GM04504 (cell line): Measurements from ENCODE around the gene LRRC8C.

ENCODE experiments used
- DNase-seq: peaks from one replicate; pipeline ENCODE4 v3.0.0-alpha.2; 2012; ENCODE audit warnings: low read depth

The LRRC8C gene

DNA sequence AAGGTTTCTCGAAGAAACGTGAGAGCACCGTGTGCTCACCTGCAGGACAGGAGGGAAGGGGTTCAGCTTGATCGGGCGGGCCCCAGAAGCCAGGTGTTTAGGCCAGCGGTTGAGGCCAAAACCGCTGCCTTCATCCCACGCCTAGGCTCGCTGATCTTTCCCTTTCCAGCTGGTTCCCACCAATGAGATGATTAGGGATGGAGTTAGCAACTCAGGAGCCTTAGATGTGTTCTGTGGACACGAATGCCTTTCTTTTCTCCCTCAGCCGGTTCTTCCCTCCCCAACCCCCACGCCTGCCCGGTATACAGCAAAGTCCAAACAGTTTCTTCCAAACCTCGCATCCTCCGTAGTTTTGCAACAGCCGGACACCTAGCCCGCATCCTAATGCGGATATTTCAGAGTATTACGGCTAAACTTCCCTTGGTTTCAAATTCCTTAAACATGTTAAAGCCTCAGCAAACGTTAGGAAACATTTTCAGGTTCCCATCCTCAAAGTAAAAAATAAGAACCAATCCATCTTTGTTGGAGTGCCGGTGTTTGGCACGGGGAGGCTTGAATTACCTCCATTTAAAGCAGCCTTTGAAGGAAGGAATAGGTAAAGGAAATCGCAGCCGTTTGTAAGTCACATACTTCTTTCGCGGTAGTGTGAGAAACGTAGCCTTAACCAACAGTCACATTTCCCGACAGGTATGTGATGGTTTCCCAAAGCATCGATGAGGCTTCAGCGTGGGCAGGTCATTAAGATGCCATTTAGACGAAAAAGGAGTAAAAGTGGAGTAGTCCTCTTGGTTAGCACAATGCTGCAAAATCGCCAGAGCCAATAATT lies 1.1 kb downstream of the LRRC8C start:
- DNase-seq = no peak

DNA sequence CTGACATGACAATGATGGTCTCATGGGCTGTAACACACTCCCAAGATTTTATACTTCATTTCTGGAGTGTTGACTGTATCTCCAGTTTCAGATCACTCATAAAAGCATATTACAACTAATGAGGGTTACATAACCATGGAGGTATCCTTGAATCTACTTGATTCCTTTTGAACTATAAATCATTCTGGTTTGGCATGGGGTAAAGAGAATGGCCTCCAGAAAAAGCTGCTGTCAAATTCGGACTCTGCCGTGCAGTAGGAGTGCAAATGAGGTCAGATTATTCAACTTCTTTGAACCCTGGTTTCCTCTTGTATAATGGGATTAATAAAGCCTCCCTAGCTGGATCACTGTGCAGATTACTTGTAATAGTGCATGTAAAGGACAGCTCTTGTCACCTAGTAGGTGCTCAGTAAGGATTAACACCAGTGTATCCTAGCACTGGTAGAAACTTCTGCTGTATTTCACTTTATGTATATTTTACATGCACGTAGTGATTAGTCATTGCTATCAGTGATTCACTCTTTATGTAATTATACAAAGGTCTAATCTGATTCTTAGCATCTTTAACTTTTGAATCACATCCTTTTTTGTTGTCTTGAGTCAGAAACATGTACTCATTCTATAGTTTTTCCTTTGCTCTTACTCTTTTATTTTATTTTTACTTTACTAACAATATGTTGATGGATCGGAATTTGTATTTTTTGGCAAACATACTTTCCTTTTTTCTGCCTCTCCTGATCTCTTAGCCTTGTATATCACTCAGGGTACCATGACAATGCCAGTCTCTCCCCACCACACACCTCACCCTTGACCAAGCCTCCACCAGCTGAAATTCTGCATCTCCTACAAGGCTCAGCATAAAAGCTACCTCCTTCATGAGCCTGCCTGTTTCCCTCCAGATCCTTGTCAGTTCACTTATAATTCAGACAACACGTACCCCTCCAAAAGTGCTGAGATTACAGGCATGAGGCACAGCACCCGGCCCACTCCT lies 3.2 kb downstream of the LRRC8C start:
- DNase-seq = no peak

DNA sequence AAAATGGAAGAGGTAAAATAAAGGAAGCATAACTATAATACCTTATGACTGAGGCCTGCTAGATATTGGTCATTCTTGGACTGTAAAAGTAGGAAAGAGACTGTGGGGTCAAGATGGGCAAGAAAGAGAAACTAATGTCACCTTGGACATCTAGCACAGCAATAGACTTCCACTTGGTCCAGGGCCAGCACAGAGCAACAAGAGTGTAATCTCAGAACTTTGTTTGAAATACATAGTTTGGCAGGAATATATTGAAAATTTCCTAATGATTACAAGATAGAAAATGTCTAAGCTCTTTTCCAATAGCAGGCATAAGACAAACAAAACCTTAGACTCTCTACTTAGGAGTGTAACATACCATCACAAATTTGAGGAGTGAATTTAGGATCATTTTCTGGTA lies 4.6 kb downstream of the LRRC8C start:
- DNase-seq = no peak

DNA sequence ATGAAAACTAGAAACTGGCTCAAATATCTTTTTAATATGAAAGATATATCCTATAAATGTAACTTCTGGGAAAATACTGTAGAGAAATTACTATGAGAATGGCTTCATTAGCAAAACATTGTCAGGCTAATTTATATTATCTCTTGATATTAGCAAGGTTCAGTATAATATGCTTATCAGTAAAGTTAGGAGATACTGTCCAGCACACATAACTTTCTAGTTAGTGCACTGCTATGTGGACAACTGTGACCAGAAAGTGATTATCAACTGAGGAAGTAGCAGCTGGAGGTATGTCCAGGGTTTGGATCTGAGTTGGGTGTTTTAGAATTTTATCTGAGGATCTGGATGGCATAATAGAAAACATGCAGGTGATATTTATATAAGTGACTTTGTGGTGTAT lies 7.5 kb downstream of the LRRC8C start:
- no peak for DNase-seq

DNA sequence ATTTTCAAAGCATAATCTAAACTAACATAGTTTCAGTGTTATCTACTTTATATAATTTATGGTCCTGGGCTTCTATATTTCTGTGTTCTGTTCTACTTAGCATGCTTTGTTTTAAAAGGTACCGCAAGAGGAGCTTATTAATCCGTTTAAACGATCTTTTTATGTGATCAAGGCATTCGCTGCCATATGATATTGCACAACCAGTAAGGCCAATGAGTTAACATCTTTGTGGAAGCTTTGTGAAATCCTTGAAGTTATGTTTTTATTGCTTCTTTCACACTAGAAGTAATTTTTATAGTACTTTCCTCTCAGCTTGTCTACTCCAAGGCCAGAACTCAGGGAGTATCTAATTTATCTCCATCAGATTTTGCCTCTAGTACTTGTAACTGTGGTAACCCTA lies 8.9 kb downstream of the LRRC8C start:
- no peak for DNase-seq

DNA sequence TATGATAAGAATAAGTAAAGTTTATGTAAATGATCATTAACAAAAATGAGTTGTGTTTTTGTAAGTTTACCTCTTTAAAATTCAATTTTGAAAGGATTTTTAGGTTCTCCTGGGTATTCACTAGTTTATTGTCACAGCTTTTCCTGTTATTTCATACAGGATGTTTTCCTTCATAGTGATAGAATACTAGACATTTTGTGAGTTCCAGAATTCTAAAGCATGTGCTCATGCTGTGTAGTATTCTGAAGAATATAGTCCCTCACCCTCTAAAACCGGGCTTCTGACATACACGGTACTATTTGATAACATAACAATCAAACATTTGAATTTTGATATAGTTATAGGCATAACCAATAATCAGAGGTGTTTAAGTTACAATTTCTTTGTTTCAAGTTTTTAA lies 10.7 kb downstream of the LRRC8C start:
- no peak for DNase-seq

DNA sequence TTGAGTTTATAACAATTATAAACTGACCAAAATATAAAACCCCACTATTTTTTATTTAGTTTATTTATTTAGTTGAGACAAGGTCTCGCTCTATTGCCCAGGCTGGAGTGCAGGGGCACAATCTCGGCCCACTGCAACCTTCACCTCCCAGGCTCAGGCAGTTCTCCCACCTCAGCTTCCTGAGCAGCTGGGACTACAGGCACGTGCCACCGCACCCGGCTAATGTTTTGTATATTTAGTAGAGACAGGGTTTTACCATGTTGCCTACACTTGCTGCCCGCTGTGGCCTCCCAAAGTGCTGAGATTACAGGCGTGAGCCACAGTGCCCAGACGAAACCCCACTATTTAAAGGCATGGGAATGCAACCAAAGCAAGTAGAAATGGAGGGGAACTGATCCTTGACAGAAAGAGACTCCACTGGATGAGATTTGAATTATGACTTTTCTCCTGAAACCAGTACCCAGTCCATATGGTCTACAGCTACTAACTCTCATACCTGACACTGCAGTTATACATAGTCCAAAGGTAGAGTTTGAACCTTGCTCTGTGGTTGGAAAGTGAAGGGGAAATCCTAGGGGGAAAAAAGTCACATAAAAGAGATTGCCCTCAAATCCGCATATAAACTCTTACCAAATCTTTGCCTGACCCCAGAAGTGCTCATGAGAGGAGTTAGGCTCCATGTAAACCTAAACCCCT lies 11.3 kb downstream of the LRRC8C start:
- DNase-seq = no peak

DNA sequence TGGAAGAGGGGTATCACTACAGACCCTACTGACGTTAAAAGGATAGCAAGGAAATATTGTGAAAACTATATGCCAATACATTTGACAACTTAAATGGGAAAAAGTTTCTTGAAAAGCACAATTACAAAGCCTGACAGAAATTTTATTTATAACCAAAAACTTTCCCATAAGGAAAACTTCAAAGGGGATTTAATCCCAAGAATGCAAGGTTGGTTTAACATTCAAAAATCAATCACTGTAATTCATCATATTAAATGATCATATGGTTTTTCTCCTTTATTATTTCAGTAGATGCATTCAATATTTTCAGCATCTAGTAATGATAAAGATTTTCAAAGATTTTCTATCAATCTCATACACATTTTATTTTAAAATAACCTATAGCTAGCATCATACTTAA lies 13.3 kb downstream of the LRRC8C start:
- no peak for DNase-seq

DNA sequence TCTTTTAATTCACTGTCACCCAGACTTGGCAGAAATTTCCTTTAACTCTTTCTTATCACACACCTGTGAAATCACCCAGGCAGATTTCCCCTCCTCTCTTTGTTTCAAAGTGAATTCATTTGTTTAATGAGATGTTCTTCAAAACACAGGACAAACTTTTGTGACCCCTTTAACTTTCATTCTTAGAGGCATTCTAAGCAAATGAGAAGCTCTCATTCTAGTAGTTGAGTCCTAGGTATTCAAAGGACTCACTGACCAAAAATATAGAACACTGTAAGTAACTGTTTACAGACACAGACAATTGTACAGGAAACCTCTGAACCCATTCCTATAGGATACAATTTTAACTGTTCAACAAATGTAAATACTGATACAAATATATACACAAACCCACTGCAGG lies 16.9 kb downstream of the LRRC8C start:
- no peak for DNase-seq

DNA sequence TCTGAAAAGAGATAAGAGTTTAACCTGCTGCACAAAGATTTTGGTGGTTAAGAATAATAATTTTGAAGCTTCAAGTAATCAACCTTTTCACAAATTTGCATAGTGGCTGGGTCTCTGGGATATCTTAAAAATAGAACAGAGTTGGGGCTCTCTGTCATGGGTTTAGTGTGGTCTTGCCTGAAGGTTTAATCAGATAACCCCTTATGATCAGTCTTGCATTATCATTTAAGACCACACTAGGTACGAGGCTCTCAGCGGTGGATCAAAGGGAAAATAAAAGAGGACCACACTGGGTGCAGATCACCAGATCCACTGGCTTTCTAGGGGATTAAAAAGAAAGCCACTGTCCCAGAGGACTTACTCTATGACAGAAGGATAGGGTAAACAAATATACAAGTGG lies 19.5 kb downstream of the LRRC8C start:
- DNase-seq = no peak

DNA sequence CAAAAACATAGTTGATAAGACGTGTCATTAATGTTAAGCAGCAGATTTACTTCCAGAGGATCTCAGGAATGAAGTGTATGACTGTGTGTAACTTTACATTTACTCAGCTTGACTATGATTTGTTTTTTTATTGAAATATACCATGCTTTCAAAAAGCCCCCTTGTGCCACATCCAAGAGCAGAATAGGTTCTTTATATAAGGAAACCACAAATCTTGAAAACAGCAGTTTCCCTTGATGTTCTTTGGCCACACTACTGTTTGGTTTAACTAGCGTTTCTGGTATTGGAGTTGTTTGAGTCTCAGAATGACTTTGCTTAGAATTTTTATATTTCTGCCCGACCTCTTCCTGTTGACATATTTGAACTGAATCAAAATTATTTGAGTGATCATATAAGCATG lies 25.0 kb downstream of the LRRC8C start:
- no peak for DNase-seq

DNA sequence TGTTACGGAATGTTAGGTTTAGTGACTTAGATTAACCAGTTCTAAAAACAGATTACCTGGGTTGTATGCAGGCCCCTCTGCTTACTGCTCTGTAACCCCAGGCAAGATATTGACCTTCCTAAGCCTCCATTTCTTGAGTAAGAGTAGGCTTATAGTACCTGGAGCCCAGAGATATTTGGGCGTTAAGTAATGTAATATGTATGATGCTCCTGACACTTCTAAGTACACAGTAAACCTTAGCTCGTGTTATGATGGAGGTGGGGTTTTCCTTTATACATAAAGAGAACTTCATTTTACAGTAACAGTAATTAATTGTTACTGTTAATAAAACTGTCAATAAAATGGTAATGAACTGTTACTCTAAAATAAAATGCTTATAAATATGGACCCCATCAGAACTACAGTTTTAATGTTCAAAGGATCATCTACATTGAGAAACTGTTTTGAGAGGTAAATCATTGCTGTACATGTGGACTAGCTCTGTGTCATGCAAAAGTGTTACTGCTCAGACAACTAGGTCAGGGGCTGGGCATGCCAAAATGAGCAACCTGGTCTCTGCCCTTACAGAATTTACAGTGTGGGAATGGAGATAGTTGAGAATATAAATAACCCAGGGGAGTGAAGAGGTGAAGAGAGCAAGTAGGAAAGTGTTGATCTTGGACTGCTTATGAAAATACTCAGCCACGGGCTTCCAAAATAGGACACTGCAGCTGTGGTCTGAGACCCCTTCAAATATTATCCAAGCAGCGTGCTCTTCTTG lies 26.6 kb downstream of the LRRC8C start:
- no peak for DNase-seq

DNA sequence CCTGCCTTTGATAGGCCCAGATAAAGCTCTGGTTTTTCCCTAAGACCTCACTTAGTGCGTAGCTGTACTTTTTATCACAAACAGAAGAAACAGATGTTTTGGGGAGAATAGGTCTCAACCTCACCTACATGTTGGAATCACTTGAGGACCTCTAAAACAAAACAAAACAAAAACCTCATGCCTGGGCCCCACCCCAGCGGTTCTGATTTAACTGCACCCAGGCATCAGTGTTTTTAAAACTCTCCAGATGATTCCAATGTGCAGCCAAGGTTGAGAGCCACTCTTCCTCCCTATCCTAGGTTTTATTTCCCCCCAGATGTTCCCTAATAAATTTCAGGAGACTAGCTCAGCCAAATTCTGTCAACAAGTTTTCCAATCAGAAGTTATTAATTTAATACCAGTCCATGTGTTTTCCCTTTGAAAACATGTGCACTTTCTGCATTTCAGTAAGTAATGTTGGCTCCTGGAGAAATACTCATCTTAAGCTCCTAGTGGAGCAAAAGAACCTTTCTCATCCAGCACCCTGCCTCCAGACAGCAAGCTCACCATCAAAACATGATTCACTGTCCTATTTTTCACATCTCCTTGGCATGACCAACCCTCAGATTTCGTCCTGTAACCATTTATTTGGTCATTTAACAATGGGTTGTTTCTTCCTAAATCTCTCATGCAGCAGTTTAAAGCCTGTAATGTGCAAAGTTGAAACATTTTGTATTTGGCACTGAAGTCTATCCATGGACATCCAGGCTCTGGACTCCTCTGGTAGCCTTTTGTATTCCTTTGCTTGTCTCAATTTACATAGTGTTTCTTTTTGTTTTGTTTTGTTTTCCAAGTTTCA lies 27.5 kb downstream of the LRRC8C start:
- DNase-seq = peak; percentile 30

DNA sequence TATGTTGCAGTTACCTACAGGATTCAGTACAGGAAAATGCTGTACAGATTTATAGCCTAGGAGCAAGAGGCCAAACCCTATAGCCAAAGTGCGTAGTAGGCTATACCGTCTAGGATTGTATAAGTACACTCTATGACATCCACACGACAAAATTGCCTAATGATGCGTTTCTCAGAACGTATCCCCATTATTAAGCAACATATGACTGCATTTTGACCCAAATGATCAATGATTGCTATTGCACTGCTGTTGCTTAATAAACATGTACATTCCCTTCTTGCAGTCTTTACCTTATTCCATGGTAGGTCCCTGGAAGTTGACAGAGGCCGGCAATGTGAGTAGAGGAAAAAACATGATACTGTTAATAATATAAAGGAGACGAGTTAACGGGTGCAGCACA lies 33.0 kb downstream of the LRRC8C start:
- no peak for DNase-seq

DNA sequence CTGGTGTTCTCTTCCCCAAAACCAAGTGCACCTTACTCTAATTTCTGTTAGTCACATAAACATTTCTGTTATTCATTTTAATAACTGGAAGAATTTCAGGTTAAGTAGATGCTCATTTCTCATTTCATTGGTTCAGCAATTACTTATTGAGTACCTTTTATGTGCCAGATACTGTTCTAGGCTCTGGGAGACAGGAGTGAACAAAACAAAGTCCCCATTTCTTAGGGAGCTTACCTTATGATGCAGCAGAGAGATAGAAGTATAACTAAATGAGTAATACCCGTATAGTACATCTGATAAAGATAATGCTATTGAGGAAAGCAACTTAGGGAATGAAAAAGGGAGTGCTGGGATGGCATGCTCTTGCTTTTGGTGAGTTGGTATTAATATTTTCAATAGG lies 33.7 kb downstream of the LRRC8C start:
- DNase-seq = no peak

DNA sequence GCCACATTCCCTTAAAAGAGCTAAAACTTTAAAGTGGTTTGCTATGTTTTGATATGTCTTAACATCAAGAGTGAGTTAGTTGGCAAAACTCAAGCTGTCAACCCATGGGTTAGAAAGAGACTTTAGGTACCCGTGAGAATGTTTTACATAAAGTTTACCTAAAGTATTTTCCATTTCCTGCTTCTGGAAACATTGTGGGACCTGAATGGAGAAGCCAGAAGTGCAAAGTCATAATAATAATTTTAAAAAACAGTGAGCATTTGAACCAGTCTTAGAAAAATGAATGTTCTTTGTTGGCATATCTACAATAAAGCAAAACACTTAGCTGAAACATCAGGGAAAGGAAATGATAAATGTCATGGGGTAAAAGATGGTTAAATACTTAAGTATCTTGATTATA lies 34.8 kb downstream of the LRRC8C start:
- no peak for DNase-seq

DNA sequence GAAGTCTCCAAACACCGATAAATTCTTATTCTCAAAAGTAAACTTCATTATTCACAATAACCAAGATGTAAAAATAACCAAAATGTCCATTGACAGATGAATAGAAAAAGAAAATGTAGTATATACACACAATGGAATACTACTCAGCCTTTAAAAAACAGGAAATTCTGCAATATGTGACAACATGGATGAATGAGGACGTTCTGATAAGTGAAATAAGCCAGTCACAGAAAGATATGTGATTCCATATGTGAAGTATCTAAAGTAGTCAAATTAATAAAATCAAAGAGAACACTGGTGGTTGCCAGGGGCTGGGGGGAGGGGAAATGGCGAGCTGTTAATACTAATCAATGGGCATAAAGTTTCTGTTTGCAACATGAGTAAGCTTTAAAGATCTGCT lies 36.0 kb downstream of the LRRC8C start:
- DNase-seq = no peak

DNA sequence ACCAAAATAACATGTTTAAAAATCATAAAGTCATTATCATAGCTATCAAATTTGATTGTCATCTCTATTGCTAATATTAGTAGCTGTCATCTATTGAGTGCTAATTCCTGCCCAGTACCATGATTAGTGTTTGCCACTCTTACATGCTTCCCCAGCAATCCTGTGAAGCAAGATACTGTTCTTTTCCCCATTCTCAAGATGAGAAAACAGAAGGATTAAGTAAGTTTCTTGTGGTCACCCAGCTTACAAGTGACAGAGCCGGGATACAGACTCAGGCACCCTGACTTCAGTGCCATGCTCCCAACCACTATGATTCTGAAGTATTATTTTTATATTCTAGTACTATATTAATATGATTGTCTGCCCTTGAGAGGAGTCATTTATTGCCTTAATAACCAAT lies 36.5 kb downstream of the LRRC8C start:
- DNase-seq = no peak

DNA sequence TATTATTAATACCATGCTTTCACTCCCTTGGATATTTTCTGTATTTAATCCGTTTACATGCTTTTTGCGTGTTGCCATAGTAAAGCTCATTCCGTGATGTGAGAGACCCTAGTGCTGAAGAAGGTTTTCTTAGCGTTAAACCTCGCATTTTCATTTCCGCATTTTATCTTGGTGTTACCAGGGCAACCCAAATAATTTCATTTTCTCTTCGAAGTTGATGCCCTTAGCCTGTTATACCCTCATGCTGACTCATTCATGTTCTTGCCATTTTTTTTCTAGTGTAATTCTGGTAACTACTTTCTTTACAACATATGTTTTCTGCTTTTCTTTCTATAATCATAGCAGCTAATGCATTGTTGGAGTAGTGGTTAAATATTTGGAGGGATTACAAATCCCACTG lies 37.2 kb downstream of the LRRC8C start:
- no peak for DNase-seq

DNA sequence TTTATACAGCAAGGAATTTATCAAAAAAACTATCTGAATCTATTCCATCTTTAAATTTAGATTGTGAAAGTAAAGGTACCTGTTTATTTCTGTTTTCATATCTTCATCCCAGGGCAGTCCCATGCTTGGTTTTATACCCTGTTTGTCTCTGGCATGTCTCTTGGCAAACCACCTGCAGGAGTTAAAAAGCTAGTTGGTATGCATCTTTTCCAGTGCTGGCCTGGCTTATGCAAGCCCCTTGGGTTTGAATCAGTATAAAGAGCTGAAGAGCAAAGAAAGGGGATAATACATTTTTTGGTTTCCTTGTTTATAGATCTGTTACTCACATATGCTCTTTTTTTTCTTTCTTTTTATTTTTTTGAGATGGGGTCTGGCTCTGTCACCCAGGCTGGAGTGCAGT lies 37.8 kb downstream of the LRRC8C start:
- no peak for DNase-seq
